DMS 273 treated with DMSO at 0.1 percent for 48 hours (cell line): ENCODE data around the gene SLC2A6.

Experiments used
- DNase-seq: peaks from one replicate; lab custom pipeline; 2025; lab: John Stamatoyannopoulos, UW

Gene SLC2A6

GRCh38 chr9:133477461-133477860 is 1.4 kb downstream of the SLC2A6 start:
- no peak for DNase-seq

- DNase-seq, result no peak
Observed at GRCh38 chr9:133476941-133477340, 2.0 kb downstream of the SLC2A6 start.

GRCh38 chr9:133476036-133476931 is 2.6 kb downstream of the SLC2A6 start:
- no peak for DNase-seq

GRCh38 chr9:133475292-133476012 is 3.4 kb downstream of the SLC2A6 start:
- DNase-seq, result no peak

- DNase-seq, result no peak
Observed at GRCh38 chr9:133474853-133475252, 4.0 kb downstream of the SLC2A6 start.

- DNase-seq, result no peak
Observed at GRCh38 chr9:133474215-133474614, 4.7 kb downstream of the SLC2A6 start.

GRCh38 chr9:133473743-133474142 is 5.2 kb downstream of the SLC2A6 start:
- DNase-seq, result no peak

- no peak for DNase-seq
Observed at GRCh38 chr9:133472753-133473378, 6.0 kb downstream of the SLC2A6 start.

GRCh38 chr9:133472277-133472645 is 6.6 kb downstream of the SLC2A6 start:
- no peak for DNase-seq

- no peak for DNase-seq
Observed at GRCh38 chr9:133471551-133472276, 7.2 kb downstream of the SLC2A6 start.

GRCh38 chr9:133470988-133471387 is 7.9 kb downstream of the SLC2A6 start:
- no peak for DNase-seq

- DNase-seq, result no peak
Observed at GRCh38 chr9:133470427-133470924, 8.4 kb downstream of the SLC2A6 start.

- no peak for DNase-seq
Observed at GRCh38 chr9:133468777-133469421, 10.0 kb downstream of the SLC2A6 start.

- DNase-seq, result no peak
Observed at GRCh38 chr9:133468374-133468773, 10.5 kb downstream of the SLC2A6 start.

GRCh38 chr9:133467101-133467500 is 11.8 kb downstream of the SLC2A6 start:
- no peak for DNase-seq

- no peak for DNase-seq
Observed at GRCh38 chr9:133465984-133466383, 12.9 kb downstream of the SLC2A6 start.

GRCh38 chr9:133464638-133465037 is 14.3 kb downstream of the SLC2A6 start:
- DNase-seq, result no peak

- DNase-seq, result no peak
Observed at GRCh38 chr9:133463864-133464615, 14.9 kb downstream of the SLC2A6 start.

- DNase-seq, result no peak
Observed at GRCh38 chr9:133463234-133463863, 15.6 kb downstream of the SLC2A6 start.

GRCh38 chr9:133461975-133462374 is 16.9 kb downstream of the SLC2A6 start:
- no peak for DNase-seq
